ENCODE measurements around the gene SFT2D1.

Gene SFT2D1

GRCh38 chr6:166314454-166314853 is 27.9 kb downstream of the SFT2D1 start:
- Histone ChIP-seq H3K4me3 (replicated peaks; ENCODE audit: low read depth, low read length) (no peak overlapping the region), H3K27me3 (replicated peaks; ENCODE audit: control insufficient read depth, insufficient read depth, low read length) (no peaks in the 10 kb centered on the region), H3K36me3 (ENCODE audit: control insufficient read depth, insufficient read depth, low read length) (peaks cover 7% of the 10 kb centered on the region)
- no peak for DNase-seq (ENCODE audit: extremely low read depth, insufficient read length)
- no peak for TF ChIP-seq CTCF (IDR thresholded peaks at IDR 0.05; ENCODE audit: insufficient read depth, low read length, poor library complexity, severe bottlenecking)

- no peaks in the 10 kb centered on the region for H3K27me3 ChIP-seq (replicated peaks; ENCODE audit: control insufficient read depth, insufficient read depth, low read length)
- no peak overlapping the region for H3K4me3 ChIP-seq (replicated peaks; ENCODE audit: low read depth, low read length)
- TF ChIP-seq CTCF (IDR thresholded peaks at IDR 0.05; ENCODE audit: insufficient read depth, low read length, poor library complexity, severe bottlenecking): peak; percentile 82
- DNase-seq (ENCODE audit: extremely low read depth, insufficient read length): peak; percentile 46
- no peaks in the 10 kb centered on the region; the same call in 1 of the 2 replicates for H3K36me3 ChIP-seq (ENCODE audit: control insufficient read depth, insufficient read depth, low read length)
These were observed 28.9 kb downstream of the SFT2D1 start for GRCh38 chr6:166313255-166314070.

- H3K4me3 ChIP-seq (replicated peaks; ENCODE audit: low read depth, low read length): no peak overlapping the region
- TF ChIP-seq CTCF (IDR thresholded peaks at IDR 0.05; ENCODE audit: insufficient read depth, low read length, poor library complexity, severe bottlenecking): no peak
- no peak for DNase-seq (ENCODE audit: extremely low read depth, insufficient read length)
- no peaks in the 10 kb centered on the region for H3K36me3 ChIP-seq (ENCODE audit: control insufficient read depth, insufficient read depth, low read length)
- H3K27me3 ChIP-seq (replicated peaks; ENCODE audit: control insufficient read depth, insufficient read depth, low read length): no peaks in the 10 kb centered on the region
These were observed 29.5 kb downstream of the SFT2D1 start for GRCh38 chr6:166312832-166313231.

DNA sequence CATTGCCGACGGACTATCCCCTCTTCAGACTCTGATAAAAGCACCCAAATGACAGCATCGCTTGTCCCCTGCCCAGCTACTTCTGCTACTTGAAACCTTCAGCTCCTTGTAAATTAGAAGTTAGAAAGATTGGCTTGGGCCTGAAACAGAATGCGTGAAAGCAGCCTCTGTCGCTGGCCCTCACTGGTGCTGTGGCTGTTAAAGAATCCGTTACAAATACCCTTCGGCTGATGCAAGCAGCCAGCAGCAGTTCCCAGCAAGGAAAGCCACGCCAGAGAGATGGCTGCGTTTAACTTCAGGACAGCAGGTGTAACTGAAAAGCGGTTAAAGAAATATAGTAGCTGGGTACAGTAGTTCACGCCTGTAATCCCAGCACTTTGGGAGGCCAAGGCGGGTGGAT is 31.7 kb downstream of the SFT2D1 start:
- DNase-seq (ENCODE audit: extremely low read depth, insufficient read length): no peak
- TF ChIP-seq CTCF (IDR thresholded peaks at IDR 0.05; ENCODE audit: insufficient read depth, low read length, poor library complexity, severe bottlenecking): no peak
- no peaks in the 10 kb centered on the region for H3K27me3 ChIP-seq (replicated peaks; ENCODE audit: control insufficient read depth, insufficient read depth, low read length)
- H3K4me3 ChIP-seq (replicated peaks; ENCODE audit: low read depth, low read length): no peak overlapping the region
- no peaks in the 10 kb centered on the region for H3K36me3 ChIP-seq (ENCODE audit: control insufficient read depth, insufficient read depth, low read length)

DNA sequence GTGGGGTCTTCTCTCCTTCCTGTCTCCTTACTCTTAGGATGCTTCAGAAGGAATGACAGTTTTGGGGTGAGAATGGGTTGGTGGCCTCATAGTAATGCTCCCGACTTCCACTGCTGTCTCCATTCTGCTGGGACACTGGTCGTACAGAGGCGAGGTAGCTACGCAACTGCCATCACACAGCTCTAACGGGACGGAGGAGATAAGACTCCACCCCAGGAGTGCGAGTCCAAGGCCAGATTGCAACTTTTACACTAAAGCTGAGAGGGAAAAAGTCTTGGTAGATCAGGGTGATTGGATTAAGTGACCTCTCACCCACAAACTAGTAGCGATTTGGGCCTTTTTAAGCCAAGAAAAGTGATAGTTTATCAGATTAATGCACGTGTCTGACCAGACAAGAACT is 32.4 kb downstream of the SFT2D1 start:
- H3K27me3 ChIP-seq (replicated peaks; ENCODE audit: control insufficient read depth, insufficient read depth, low read length): no peaks in the 10 kb centered on the region
- H3K36me3 ChIP-seq (ENCODE audit: control insufficient read depth, insufficient read depth, low read length): no peaks in the 10 kb centered on the region
- no peak overlapping the region for H3K4me3 ChIP-seq (replicated peaks; ENCODE audit: low read depth, low read length)
- no peak for DNase-seq (ENCODE audit: extremely low read depth, insufficient read length)
- no peak for TF ChIP-seq CTCF (IDR thresholded peaks at IDR 0.05; ENCODE audit: insufficient read depth, low read length, poor library complexity, severe bottlenecking)
